HG03460 (cell line): ENCODE measurements around the gene NDUFA3.

Source experiments
- ATAC-seq: cut with Tn5 transposase; IDR thresholded peaks from one replicate; pipeline ENCODE4 v1.9.1; 2021; ENCODE audit not compliant: unreplicated experiment

Gene NDUFA3

GRCh38 chr19:54137699-54138488 lies 35.2 kb downstream of the NDUFA3 start, which contains the start of gene CNOT3:
TSS of gene CNOT3 (plus strand) at chr19:54137762. CDS start at chr19:54142979, 5,217 bp downstream.
- ATAC-seq = no peak

DNA sequence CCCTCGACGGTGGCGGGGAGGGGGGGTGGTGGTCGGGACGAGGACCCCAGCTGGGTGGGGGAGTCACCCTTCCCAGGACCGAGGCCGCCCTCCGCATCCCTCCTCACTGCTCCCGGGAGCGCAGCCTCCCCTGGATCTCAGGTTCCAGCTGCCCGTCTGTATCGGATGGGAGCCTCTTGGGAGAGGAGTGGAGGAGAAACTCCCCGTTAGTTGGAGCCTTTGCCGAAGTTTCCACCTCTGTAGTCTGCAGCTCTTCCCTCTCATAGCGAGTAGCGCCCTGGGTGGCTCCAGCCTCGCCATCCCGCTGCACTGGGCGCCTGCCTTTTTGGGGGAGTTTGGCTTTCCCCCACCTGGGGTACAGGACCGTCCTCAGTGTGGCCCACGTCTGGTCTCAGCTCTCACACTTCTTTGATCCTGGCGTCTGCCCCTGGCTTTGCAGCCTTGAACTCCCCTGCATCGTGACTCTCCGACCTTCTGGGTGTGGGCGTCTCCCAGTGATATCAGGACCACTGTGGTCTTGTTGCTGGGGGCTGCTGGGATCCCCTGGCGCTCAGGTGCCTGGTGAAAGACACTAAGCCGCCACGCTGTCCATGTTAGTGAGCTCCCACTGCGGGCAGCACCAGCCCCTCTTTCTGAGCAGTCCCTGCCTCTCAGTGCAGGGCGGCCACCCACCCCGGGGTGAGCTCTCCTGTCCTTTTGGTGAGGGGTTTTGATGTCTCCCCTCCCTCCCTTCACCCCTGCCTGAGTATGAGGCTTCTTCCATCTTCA lies 36.0 kb downstream of the NDUFA3 start:
- ATAC-seq = no peak

DNA sequence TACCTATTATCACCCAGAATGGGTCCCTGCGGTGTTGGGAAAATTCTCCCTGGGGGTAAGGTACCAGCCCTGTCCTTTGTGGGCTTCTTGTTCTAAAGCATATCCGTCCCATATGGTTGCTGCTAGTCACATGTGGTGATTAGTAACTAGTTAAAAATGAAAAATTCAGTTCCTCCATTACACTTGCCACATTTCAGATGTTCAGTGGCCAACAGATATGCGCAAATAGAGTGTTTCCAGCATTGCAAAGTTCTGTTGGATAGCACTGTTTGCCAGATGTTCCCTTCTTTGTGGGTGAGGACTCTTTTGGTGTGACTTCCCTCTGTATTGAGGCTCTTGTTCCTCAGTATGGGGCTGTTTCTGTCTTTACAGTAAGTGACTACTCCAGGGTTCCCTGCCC lies 38.7 kb downstream of the NDUFA3 start:
- ATAC-seq = no peak

- ATAC-seq = no peak
Observed at GRCh38 chr19:54142166-54142780, 39.6 kb downstream of the NDUFA3 start.

DNA sequence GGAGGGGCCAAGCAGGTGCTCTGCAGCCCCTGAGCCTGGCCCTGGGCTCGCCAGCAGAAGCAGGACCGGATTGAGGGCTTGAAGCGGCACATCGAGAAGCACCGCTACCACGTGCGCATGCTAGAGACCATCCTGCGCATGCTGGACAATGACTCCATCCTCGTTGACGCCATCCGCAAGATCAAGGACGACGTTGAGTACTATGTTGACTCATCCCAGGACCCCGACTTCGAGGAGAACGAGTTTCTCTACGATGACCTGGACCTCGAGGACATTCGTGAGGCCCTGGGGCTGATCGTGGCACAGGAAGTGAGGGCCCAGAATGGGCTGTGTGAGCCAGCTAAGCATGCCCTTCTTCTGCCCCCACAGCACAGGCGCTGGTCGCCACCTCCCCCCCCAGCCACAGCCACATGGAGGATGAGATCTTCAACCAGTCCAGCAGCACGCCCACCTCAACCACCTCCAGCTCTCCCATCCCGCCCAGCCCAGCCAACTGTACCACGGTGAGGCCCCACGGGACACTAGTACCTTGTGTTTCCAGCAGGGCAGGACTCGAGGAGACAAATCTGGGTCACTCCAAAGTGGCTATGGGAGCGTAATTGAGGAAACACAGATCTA lies 43.0 kb downstream of the NDUFA3 start:
- ATAC-seq = no peak

- no peak for ATAC-seq
Observed at GRCh38 chr19:54147676-54148075, 45.0 kb downstream of the NDUFA3 start.

DNA sequence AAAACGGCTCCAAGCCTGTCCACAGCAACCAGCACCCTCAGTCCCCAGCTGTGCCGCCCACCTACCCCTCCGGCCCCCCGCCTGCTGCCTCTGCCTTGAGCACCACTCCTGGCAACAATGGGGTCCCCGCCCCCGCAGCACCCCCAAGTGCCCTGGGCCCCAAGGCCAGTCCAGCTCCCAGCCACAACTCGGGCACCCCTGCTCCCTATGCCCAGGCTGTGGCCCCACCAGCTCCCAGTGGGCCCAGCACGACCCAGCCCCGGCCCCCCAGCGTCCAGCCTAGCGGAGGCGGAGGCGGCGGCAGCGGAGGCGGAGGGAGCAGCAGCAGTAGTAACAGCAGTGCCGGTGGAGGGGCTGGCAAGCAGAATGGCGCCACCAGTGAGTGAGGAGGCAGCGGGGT lies 45.5 kb downstream of the NDUFA3 start:
- ATAC-seq = no peak

DNA sequence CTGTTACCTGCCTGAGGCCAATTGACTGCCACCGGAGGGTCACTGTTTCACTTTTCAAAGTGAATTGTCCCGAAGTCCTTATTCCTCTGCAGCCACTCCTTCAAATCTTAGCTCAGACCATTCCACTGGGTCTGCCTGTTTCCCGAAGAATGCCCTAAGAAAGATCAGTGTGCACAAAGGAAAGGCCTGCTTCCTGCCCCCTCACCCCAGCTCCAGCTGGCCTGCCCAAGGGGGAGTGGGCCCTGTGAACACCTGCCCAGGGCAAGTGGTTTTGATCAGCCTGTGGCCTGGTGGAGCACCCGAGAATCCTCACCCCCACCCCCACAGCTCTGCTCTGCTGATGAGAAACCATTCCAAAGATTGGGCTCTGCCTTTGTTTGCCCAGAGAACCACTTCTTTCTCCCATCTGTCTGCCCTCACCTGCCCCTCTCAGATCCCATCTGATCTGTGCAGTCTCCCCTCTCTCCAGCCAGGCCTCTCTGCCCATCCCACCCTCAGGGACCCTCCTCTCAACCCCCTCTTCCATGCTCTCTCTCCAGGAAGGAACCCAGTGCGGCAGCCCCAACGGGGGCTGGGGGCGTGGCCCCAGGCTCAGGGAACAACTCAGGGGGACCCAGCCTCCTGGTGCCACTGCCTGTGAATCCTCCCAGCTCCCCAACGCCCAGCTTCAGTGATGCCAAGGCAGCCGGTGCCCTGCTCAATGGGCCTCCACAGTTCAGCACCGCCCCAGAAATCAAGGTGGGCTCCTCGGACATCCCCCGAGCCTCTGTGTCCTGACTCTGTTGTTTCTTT lies 46.6 kb downstream of the NDUFA3 start:
- ATAC-seq = no peak

GRCh38 chr19:54151362-54152035 lies 48.8 kb downstream of the NDUFA3 start:
- ATAC-seq = no peak

GRCh38 chr19:54152267-54152666 lies 49.6 kb downstream of the NDUFA3 start:
- no peak for ATAC-seq

GRCh38 chr19:54152878-54153524 lies 50.3 kb downstream of the NDUFA3 start:
- ATAC-seq = no peak

GRCh38 chr19:54153731-54154326 lies 51.2 kb downstream of the NDUFA3 start:
- ATAC-seq = no peak

GRCh38 chr19:54154603-54155345 lies 52.1 kb downstream of the NDUFA3 start:
- no peak for ATAC-seq

- ATAC-seq = no peak
Observed at GRCh38 chr19:54155694-54156093, 53.0 kb downstream of the NDUFA3 start.

DNA sequence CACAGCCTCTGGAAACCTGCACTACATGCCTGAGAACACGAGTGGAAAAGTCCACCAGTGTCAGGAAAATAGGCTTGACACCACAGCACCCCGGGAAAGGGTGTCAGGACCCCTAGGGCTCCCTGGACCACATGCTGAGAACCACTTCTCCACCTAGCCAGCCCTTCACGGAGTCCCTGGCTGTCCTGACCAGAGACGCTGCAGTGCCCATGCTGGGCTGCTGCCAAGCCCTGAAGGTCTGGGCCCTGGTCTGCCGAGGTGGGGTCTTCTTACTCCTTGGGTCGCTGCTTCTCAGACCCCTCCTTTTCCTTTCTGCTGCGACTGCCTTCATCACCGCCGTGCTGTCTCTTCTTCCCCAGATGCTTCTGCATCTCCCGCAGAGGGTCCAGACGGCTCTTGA lies 53.8 kb downstream of the NDUFA3 start:
- no peak for ATAC-seq

DNA sequence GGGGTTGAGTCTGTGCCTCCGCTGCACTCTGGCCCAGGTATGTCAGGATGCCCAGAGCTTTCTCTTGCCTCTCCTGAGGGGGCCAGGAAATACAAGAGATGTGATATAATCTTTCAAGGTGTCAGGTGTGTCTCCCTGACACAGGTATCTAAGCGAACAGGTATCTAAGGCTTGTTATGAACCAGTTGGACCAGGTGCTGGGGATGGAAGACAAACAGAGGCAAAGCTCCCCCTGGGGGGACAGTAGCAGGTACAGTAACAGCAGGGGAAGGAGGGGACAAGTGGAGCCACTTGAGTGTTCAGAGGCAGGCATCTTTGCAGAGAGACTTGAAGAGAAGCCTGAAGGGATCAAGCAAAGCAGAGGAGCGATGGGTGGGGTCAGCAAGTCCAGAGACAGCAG lies 54.3 kb downstream of the NDUFA3 start:
- no peak for ATAC-seq
